GM21619 (cell line): Measurements from ENCODE around the gene GNL2.

ENCODE experiments used
- ATAC-seq: cut with Tn5 transposase; IDR thresholded peaks from one replicate; pipeline ENCODE4 v1.9.1; 2021; ENCODE audit not compliant: unreplicated experiment

The GNL2 gene

GRCh38 chr1:37595440-37596181 is at the start of gene GNL2:
Gene GNL2 (minus strand): TSS chr1:37595937. CDS start chr1:37595822, 115 bp downstream.
- ATAC-seq: peak; percentile 95

DNA sequence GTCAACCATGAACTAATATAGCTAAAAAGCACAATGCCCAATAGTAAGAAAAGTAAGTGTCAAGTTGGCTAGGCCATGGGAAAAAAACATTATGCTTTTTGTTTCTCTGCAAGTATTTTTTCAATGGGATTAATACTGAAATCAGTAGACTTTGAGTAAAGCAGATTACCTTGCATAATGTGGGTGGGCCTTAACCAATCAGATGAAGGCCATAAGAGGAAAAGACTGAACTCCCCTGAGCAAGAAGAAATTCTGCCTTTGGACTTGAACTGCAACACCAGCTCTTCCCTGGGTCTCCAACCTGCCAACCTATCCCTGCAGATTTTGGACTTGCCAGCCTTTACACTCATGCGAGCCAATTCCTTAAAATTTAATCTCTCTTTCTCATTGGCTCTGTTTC is 45.3 kb upstream of the GNL2 start:
- no peak for ATAC-seq

DNA sequence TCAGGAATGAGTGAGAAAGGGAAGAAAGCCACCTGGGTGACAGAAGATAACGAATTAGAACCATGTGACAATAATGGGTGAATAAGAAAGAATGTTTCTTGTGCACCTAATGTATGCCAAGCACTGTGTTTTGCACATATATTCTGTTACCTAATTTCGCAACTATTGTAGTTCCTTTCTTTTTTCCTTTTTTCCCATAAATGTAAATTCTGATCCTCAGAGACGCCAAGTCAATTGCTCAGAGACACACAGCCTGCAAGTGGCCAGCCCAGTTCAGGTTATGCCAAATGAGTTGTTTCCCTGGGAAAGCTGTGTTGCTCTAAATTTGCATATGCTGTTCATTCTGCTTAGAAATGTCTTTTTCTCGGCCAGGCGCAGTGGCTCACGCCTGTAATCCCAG is 40.7 kb upstream of the GNL2 start:
- ATAC-seq: no peak

GRCh38 chr1:37634992-37635902 is 39.5 kb upstream of the GNL2 start:
- no peak for ATAC-seq

- ATAC-seq: no peak
These were observed 38.7 kb upstream of the GNL2 start, which contains the start of gene RSPO1 for GRCh38 chr1:37634244-37634991. Gene RSPO1 (minus strand): TSS chr1:37634892. CDS start chr1:37629661, 5,231 bp downstream.

DNA sequence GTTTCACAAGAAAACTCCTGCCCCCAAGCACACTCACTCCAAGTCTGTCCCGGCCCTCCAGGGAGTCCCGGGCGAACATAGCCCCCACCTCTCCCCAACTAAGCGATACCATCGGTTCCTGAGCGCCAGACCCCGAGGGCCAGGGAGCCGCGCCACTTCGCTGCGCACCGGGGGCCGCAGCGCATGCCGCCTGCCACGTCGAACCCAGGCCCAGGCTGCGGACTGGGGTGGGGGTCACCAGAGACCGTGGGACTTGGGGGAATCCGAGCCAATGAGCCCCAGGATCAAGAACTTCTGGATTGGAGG is 38.2 kb upstream of the GNL2 start:
- no peak for ATAC-seq

DNA sequence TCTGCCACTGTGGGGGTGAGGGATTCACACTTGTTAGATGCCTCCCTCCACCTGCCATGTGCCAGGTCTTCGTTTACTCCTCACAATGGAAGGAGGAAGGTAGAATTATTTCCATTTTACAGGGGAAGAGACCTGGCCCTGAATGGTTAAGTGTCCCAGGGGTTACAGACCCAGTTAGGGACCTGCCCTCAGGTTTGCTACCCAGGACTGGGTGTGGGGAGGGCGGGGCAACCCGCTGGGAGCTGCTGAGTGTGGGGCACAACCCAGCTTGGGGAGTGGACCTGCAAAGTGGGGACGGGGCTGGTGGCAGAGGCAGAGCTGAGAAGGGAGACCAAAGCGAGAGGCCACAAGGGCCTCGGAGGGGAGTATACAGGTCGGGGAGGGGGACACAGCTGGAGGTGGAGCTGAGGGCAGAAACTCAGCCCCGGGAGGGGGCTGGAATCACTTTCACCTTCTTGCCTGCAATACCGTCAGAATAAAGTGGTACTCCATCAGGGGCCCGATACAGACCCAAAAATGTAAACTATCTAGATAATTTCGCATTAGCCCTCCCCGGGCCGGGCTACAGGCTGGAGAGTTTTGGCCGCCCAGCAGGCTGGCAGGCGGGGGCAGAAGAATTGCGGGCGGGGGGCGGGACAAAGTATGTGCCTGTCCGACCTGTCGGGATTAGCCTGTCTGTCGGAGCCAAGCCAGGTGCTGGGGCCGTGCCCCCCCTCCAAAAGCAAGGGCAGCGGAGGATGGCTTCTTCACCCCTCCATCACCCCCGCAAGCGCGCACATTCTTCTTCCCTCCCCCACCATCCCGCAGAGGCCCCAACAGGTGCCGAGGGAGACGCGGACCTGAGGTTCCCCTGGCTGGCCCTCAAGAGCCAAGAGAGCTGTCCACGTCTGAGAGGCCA is 37.6 kb upstream of the GNL2 start:
- no peak for ATAC-seq

DNA sequence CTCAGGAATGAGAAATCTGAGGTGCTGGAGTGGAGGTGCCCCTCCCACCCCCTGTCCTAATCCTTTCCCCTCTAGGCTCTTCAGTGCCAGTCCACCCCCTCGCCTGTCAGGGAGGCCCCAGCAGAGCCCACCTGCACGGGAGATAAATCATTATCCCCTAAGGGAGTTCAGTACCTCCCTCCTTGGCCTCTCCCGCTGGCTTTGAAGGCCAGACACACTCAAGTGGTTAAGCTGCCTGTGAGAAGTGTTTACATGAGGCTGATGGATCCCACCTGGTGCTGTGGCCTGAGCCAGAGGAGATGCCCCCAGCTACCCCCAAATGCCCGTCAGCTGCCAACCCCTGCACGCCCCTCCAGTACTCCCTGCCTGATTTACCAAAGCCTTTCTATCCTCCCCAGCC is 35.3 kb upstream of the GNL2 start:
- ATAC-seq: no peak

- no peak for ATAC-seq
These were observed 34.8 kb upstream of the GNL2 start for GRCh38 chr1:37630426-37631028.

- no peak for ATAC-seq
These were observed 34.1 kb upstream of the GNL2 start for GRCh38 chr1:37629726-37630425.

DNA sequence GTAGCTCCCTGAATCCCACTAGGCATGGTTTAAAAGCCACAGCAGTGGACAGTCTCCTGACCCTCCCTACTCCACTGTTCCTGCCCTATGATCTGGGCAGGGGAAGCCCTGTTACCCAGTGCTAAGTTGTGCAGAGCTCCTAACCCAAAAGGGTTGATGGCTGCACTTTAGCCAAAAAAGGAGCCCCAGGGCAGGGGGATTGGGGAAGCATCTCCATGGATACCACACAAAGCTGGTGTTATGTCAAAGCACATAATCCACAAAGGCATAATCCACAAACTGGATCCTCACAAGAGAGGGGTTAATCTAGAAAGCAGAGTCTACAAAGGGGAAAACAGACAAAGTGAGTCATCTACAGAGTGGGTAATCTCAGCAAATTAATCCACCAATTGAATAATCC is 33.3 kb upstream of the GNL2 start:
- ATAC-seq: no peak

GRCh38 chr1:37628026-37628556 is 32.4 kb upstream of the GNL2 start:
- no peak for ATAC-seq

GRCh38 chr1:37622131-37622530 is 26.4 kb upstream of the GNL2 start:
- no peak for ATAC-seq

DNA sequence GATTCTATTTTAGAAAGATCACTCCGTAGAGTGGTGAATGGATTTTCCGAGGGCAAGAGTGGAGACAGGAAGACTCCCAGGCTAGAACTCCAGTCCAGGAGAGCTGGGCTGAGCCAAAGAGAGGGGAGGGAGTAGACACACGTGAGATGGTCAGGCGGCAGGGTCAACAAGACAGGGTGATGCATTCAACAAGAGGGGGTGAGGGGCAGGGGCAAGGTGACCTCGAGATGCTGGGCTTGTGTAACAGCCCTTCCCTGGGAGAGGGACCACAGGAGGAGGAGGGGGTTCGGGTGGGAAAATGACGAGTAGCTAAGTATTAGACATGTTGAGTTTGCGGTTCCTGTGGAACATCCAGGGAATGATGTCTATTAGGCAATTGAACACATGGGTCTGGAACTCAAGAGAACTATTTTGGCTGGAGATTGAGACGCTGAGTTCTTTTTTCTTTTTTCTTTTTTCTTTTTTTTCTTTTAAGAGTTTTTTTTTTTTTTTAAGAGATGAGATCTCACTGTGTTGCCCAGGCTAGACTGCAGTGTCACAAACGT is 25.7 kb upstream of the GNL2 start:
- ATAC-seq: no peak

DNA sequence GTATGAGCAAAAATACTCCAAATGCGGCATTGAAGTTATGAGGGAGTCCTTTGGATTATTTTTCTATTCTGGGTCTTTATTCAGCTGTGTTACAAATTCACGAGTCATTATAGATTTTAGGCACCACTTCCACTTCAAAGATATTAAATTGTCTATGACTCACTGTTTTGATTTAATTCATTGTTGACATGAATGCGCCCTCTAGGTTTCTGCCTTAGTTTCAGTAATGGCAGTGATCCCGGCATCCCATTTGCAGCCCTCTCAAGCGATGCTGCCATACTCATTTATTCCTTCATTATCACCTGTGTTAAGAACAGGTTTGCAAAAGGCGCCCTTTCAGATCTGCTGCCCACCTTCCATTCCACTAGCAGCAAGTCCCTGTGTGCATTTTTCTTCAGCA is 25.0 kb upstream of the GNL2 start:
- ATAC-seq: no peak

- no peak for ATAC-seq
These were observed 20.6 kb upstream of the GNL2 start for GRCh38 chr1:37616330-37616729.

DNA sequence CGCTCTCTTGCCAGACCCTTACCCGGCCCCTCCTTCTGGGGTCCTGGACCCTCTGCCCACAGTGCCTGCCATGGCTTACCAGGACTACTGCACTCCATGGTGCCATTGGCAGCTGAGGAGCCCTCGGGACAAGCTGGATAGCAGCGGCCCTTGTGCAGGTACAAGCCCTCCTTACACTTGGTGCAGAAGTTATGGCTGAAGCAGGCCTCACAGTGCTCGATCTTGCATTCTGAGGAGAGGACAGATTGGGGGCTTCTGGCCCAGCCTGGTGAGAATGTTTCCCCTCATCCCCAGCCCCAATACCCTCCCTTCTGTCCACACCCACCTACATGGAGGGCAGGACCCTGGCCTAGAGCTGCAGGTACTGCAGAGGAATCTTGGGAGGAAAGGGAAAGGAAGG is 18.4 kb upstream of the GNL2 start:
- no peak for ATAC-seq

- no peak for ATAC-seq
These were observed 16.4 kb upstream of the GNL2 start for GRCh38 chr1:37612186-37612585.

DNA sequence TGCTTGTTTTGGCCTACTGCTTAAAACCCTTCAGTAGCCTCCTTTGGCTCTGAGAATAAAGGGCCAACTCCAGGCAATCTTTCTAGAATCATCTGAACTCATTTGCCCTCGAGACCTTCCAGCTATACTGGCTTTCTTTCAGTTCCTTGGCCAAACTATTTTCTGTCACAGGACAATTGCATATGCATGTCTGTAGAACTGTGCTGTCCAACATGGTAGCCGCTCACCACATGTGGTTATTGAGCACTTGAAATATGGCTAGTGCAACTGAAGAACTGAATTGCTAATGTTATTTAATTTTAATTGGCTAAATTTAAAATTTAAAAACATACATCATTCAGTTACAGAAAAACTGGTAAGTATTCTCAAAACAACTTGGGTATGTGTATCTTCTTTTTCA is 14.3 kb upstream of the GNL2 start:
- ATAC-seq: no peak
